ENCODE results near the gene NTHL1. TPM values are rescaled to one million over a fixed set of nuclear protein-coding genes. Genes with fewer than 3 reads are reported as not detected.

The NTHL1 gene
- total RNA-seq, 1 donor from 2014 or later = 13.7 TPM

- no peaks in the 10 kb centered on the region for H3K27me3 ChIP-seq (ENCODE audit: insufficient read depth, low read length)
- no peaks in the 10 kb centered on the region for H3K27me3 Mint-ChIP-seq (ENCODE audit: low read depth, unreplicated experiment)
- H3K36me3 Mint-ChIP-seq (ENCODE audit: low read depth, unreplicated experiment) = no peaks in the 10 kb centered on the region
- peak overlapping the region; percentile 65 for H3K9ac ChIP-seq (ENCODE audit: low read length)
- H3K4me1 Mint-ChIP-seq (ENCODE audit: low read depth, unreplicated experiment) = peaks cover 8% of the 10 kb centered on the region
- TF ChIP-seq EZH2 (IDR thresholded peaks at IDR 0.05; ENCODE audit: insufficient read depth, low read length) (no peak), CTCF (IDR thresholded peaks at IDR 0.05; ENCODE audit: insufficient read depth, low read depth, low read length) (no peak)
- peaks cover 20% of the 10 kb centered on the region for H3K4me1 ChIP-seq (ENCODE audit: insufficient read depth, low read length)
- peaks cover 23% of the 10 kb centered on the region for H4K20me1 ChIP-seq (ENCODE audit: insufficient read depth, low read length)
- peak overlapping the region; percentile 66 for H3K27ac Mint-ChIP-seq (ENCODE audit: unreplicated experiment)
- peak overlapping the region; percentile 96 for H3K4me3 Mint-ChIP-seq (ENCODE audit: unreplicated experiment)
- DNase-seq (ENCODE audit: low read depth) (peak; percentile 34), FAIRE-seq (peak; percentile 66)
- H3K9me3 Mint-ChIP-seq (ENCODE audit: unreplicated experiment) = no peaks in the 10 kb centered on the region
- peak overlapping the region; percentile 69 for H3K4me3 ChIP-seq (ENCODE audit: insufficient read depth, low read depth, low read length)
- peaks cover 27% of the 10 kb centered on the region for H3K79me2 ChIP-seq (ENCODE audit: insufficient read depth, low read length)
- H3K4me2 ChIP-seq (ENCODE audit: low read length) = peak overlapping the region; percentile 95
- no peak overlapping the region for H2AFZ ChIP-seq (ENCODE audit: low read depth, low read length)
- H3K9me3 ChIP-seq (ENCODE audit: insufficient read depth, low read depth, low read length) = no peaks in the 10 kb centered on the region
- H3K36me3 ChIP-seq (ENCODE audit: insufficient read depth, low read length) = no peaks in the 10 kb centered on the region
- H3K27ac ChIP-seq (ENCODE audit: low read depth, low read length) = no peak overlapping the region
These were observed 20.3 kb downstream of the NTHL1 start for GRCh38 chr16:2027024-2028010.

- no peaks in the 10 kb centered on the region for H3K9me3 Mint-ChIP-seq (ENCODE audit: unreplicated experiment)
- peak within 1 kb of the TSS; percentile 66 for H3K27ac Mint-ChIP-seq (ENCODE audit: unreplicated experiment)
- Histone ChIP-seq H3K4me2 (ENCODE audit: low read length) (peak within 1 kb of the TSS; percentile 95), H4K20me1 (ENCODE audit: insufficient read depth, low read length) (peaks cover 23% of the 10 kb centered on the region), H3K36me3 (ENCODE audit: insufficient read depth, low read length) (no peaks in the 10 kb centered on the region), H3K27ac (ENCODE audit: low read depth, low read length) (no peak within 1 kb of the TSS), H3K9me3 (ENCODE audit: insufficient read depth, low read depth, low read length) (no peaks in the 10 kb centered on the region), H2AFZ (ENCODE audit: low read depth, low read length) (peak within 1 kb of the TSS; percentile 66), H3K79me2 (ENCODE audit: insufficient read depth, low read length) (peaks cover 27% of the 10 kb centered on the region), H3K27me3 (ENCODE audit: insufficient read depth, low read length) (no peaks in the 10 kb centered on the region), H3K4me3 (ENCODE audit: insufficient read depth, low read depth, low read length) (peak within 1 kb of the TSS; percentile 69), H3K4me1 (ENCODE audit: insufficient read depth, low read length) (peaks cover 18% of the 10 kb centered on the region), H3K9ac (ENCODE audit: low read length) (peak within 1 kb of the TSS; percentile 65)
- peaks cover 7% of the 10 kb centered on the region for H3K4me1 Mint-ChIP-seq (ENCODE audit: low read depth, unreplicated experiment)
- H3K27me3 Mint-ChIP-seq (ENCODE audit: low read depth, unreplicated experiment) = peaks cover 2% of the 10 kb centered on the region
- H3K36me3 Mint-ChIP-seq (ENCODE audit: low read depth, unreplicated experiment) = no peaks in the 10 kb centered on the region
- H3K4me3 Mint-ChIP-seq (ENCODE audit: unreplicated experiment) = peak within 1 kb of the TSS; percentile 96
- no peak for DNase-seq (ENCODE audit: low read depth)
- TF ChIP-seq EZH2 (IDR thresholded peaks at IDR 0.05; ENCODE audit: insufficient read depth, low read length) (no peak), CTCF (IDR thresholded peaks at IDR 0.05; ENCODE audit: insufficient read depth, low read depth, low read length) (no peak)
- no peak for FAIRE-seq
These were observed 21.1 kb downstream of the NTHL1 start, which contains the start of gene NHERF2 for GRCh38 chr16:2026461-2027023. Gene NHERF2, plus strand, starts transcription at chr16:2026902. Its CDS starts 104 bp downstream, at chr16:2027006.

Data from astrocyte (in vitro differentiated cells and primary cell).